ENCODE measurements around the gene FOXK2.
"Not testable (repeated sequence)": the region's sequence is repeated elsewhere in the genome, so short reads cannot be mapped to it uniquely, and the experiment has no call there.

FOXK2 gene

GRCh38 chr17:82494236-82495055 lies 25.1 kb upstream of the FOXK2 start:
- in situ Hi-C loops (cut with MboI; ENCODE audit: low sequenced_read_pairs) = no loop called here

GRCh38 chr17:82495844-82496528 lies 23.5 kb upstream of the FOXK2 start:
- in situ Hi-C loops (cut with MboI; ENCODE audit: low sequenced_read_pairs) = no loop called here

- in situ Hi-C loops (cut with MboI; ENCODE audit: low sequenced_read_pairs) = no loop called here
Observed at GRCh38 chr17:82496529-82497434, 22.8 kb upstream of the FOXK2 start.

- in situ Hi-C loops (cut with MboI; ENCODE audit: low sequenced_read_pairs) = no loop called here
Observed at GRCh38 chr17:82497483-82498405, 21.8 kb upstream of the FOXK2 start.

GRCh38 chr17:82502207-82502606 lies 17.3 kb upstream of the FOXK2 start:
- in situ Hi-C loops (cut with MboI; ENCODE audit: low sequenced_read_pairs) = no loop called here

- in situ Hi-C loops (cut with MboI; ENCODE audit: low sequenced_read_pairs) = no loop called here
Observed at GRCh38 chr17:82503094-82503727, 16.3 kb upstream of the FOXK2 start.

- in situ Hi-C loops (cut with MboI; ENCODE audit: low sequenced_read_pairs) = no loop called here
Observed at GRCh38 chr17:82503728-82504308, 15.7 kb upstream of the FOXK2 start.

GRCh38 chr17:82505296-82505695 lies 14.2 kb upstream of the FOXK2 start:
- in situ Hi-C loops (cut with MboI; ENCODE audit: low sequenced_read_pairs) = no loop called here

GRCh38 chr17:82506402-82506801 lies 13.1 kb upstream of the FOXK2 start:
- in situ Hi-C loops (cut with MboI; ENCODE audit: low sequenced_read_pairs) = not testable (repeated sequence)

- in situ Hi-C loops (cut with MboI; ENCODE audit: low sequenced_read_pairs) = no loop called here
Observed at GRCh38 chr17:82507631-82508175, 11.8 kb upstream of the FOXK2 start.

- in situ Hi-C loops (cut with MboI; ENCODE audit: low sequenced_read_pairs) = not testable (repeated sequence)
Observed at GRCh38 chr17:82511642-82512041, 7.9 kb upstream of the FOXK2 start.

GRCh38 chr17:82513864-82514263 lies 5.7 kb upstream of the FOXK2 start:
- in situ Hi-C loops (cut with MboI; ENCODE audit: low sequenced_read_pairs) = not testable (repeated sequence)

- in situ Hi-C loops (cut with MboI; ENCODE audit: low sequenced_read_pairs) = no loop called here
Observed at GRCh38 chr17:82517230-82517865, 2.2 kb upstream of the FOXK2 start.

GRCh38 chr17:82519971-82520903 lies 705 bp downstream of the FOXK2 start:
- in situ Hi-C loops (cut with MboI; ENCODE audit: low sequenced_read_pairs) = no loop called here

GRCh38 chr17:82524540-82524939 lies 5.0 kb downstream of the FOXK2 start:
- in situ Hi-C loops (cut with MboI; ENCODE audit: low sequenced_read_pairs) = no loop called here

- in situ Hi-C loops (cut with MboI; ENCODE audit: low sequenced_read_pairs) = no loop called here
Observed at GRCh38 chr17:82525712-82526111, 6.2 kb downstream of the FOXK2 start.

GRCh38 chr17:82527898-82528297 lies 8.4 kb downstream of the FOXK2 start:
- in situ Hi-C loops (cut with MboI; ENCODE audit: low sequenced_read_pairs) = no loop called here

All from HL-60/S4 (cell line).